Immature natural killer cell (primary cell): ENCODE data around the gene COG1. TPM values are rescaled to one million over a fixed set of nuclear protein-coding genes. Genes with fewer than 3 reads are reported as not detected.

Source experiments
- DNase-seq, 3 donors: peaks; one replicate each; pipeline ENCODE4 v3.0.0; 2022; ENCODE audit warnings: mixed read lengths in 1 of 3
- H3K27ac Mint-ChIP-seq, 6 donors: one replicate each; pipeline ENCODE4 v1.8.0; 2020; ENCODE audit warnings: mixed read lengths in 6 of 6, mild to moderate bottlenecking in 5 of 6, inconsistent platforms in 4 of 6, moderate library complexity in 3 of 6
- H3K27me3 Mint-ChIP-seq, 3 donors: one replicate each; pipeline ENCODE4 v1.8.0; 2020 to 2021; ENCODE audit warnings: low read depth in 3 of 3, mild to moderate bottlenecking in 3 of 3, mixed read lengths in 3 of 3, moderate library complexity in 3 of 3, inconsistent platforms in 1 of 3
- H3K36me3 Mint-ChIP-seq, 3 donors: one replicate each; pipeline ENCODE4 v1.8.0; 2020; ENCODE audit warnings: mixed read lengths in 3 of 3, inconsistent platforms in 2 of 3, mild to moderate bottlenecking in 2 of 3
- H3K4me1 Mint-ChIP-seq, 2 donors: one replicate each; pipeline ENCODE4 v1.8.0; 2020; ENCODE audit warnings: inconsistent platforms in 2 of 2, mild to moderate bottlenecking in 2 of 2, mixed read lengths in 2 of 2, moderate library complexity in 1 of 2
- H3K4me3 Mint-ChIP-seq, 5 donors: one replicate each; pipeline ENCODE4 v1.8.0; 2020; ENCODE audit warnings: mild to moderate bottlenecking in 5 of 5, mixed read lengths in 5 of 5, inconsistent platforms in 3 of 5, moderate library complexity in 3 of 5
- H3K9me3 Mint-ChIP-seq, 6 donors: one replicate each; pipeline ENCODE4 v1.8.0; 2020; ENCODE audit warnings: mild to moderate bottlenecking in 6 of 6, mixed read lengths in 6 of 6, inconsistent platforms in 4 of 6, moderate library complexity in 3 of 6
- polyA plus RNA-seq, 3 donors: library from polyadenylated mRNA; unstranded; fragments of 300-500 nt; fragmentation: Illumina TruSeq; gene quantifications; one replicate each; pipeline ENCODE4 v1.2.3, GENCODE V29; 2021

COG1 gene
- polyA plus RNA-seq, 3 donors from 2014 or later = 9.6 to 33.6 (median 17.2) TPM

DNA sequence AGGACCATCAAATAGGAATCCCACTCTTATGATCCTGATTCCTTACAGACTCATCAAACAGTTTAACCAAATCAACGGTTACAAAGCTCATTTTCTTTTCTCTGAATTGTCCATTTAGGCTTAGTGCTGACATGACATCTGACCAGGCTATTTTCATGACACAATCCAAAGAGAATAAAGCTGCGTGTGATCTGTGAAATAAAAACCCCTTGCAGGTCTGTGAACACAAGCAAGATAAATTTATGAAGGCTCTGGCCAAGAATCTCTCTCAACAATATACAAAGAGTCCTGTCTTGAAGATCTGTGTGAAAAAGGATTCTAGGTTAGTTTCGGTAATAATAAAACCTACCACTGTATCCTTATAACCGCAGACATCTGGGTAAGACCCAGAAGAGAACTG lies 22.0 kb downstream of the COG1 start:
- H3K4me3 Mint-ChIP-seq = no peak overlapping the region
- H3K27ac Mint-ChIP-seq = peak overlapping the region in 1 of 6 donors; percentile 12
- H3K4me1 Mint-ChIP-seq = peaks cover 26 to 38% of the 10 kb centered on the region in 2 donors
- no peaks in the 10 kb centered on the region for H3K9me3 Mint-ChIP-seq
- H3K27me3 Mint-ChIP-seq = peaks cover 0 to 2% (median 0%) of the 10 kb centered on the region in 3 donors
- H3K36me3 Mint-ChIP-seq = peaks cover 15 to 19% (median 16%) of the 10 kb centered on the region in 3 donors
- DNase-seq = no peak

DNA sequence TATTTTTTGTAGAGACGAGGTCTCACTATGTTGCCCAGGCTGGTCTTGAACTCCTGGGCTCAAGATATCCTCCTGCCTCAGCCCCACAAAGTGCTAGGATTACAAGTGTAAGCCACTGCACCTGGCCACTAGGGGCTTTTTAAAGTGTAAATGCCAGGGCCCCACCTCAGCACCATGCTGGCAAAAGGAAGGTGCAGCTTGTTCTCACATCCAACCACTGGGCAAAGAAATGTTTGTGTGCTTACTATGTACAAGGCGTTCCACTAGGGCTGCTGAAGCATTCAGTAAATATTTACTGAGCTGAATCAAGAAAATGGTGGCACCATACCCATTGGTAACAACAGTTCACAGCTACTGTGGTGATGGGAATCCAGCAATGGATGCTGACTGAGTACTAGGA lies 22.6 kb downstream of the COG1 start:
- peak overlapping the region in 3 of 6 donors; percentile 23 to 61 (median 50) for H3K27ac Mint-ChIP-seq
- no peaks in the 10 kb centered on the region for H3K9me3 Mint-ChIP-seq
- H3K36me3 Mint-ChIP-seq = peaks cover 15 to 17% (median 16%) of the 10 kb centered on the region in 3 donors
- DNase-seq = no peak
- peaks cover 0 to 2% (median 0%) of the 10 kb centered on the region in 3 donors for H3K27me3 Mint-ChIP-seq
- peaks cover 25 to 32% of the 10 kb centered on the region in 2 donors for H3K4me1 Mint-ChIP-seq
- no peak overlapping the region for H3K4me3 Mint-ChIP-seq

DNA sequence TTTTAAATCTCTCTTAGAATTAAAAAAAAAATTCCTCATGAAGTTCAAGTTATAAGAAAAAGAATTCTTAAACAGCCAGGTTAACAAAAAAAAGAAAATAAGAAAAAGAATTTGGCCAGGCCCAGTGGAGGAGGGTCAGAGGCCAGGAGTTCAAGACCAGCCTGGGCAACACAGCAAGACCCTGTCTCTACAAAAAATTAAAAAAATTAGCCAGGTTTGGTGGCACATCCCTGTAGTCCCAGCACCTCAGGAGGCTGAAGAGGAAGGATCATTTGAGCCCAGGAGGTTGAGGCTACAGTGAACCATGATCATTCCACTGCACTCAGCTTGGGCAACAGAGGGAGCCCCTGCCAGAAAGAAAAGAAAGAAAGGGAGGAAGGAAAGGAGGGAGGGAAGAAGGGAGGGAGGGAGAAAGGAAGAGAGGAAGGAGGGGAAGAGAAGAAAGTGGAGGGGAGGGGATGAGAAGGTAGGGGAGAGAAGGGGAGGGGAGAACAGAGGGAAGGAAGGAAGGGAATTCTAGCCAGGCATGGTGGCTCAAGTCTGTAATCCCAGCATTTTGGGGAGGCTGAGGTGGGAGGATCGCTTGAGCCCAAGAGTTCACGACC lies 30.9 kb downstream of the COG1 start:
- H3K9me3 Mint-ChIP-seq = no peaks in the 10 kb centered on the region

GRCh38 chr17:73224237-73224636 lies 31.4 kb downstream of the COG1 start:
- Mint-ChIP-seq H3K9me3 (no peaks in the 10 kb centered on the region), H3K4me3 (no peak overlapping the region), H3K27me3 (peaks cover 0 to 2% (median 0%) of the 10 kb centered on the region in 3 donors), H3K27ac (peak overlapping the region in 2 of 6 donors; percentile 10 to 28), H3K4me1 (peaks cover 34 to 46% of the 10 kb centered on the region in 2 donors), H3K36me3 (no peaks in the 10 kb centered on the region)
- DNase-seq = no peak

More for the DNA sequence above, 30.9 kb downstream of the COG1 start:
- H3K27ac Mint-ChIP-seq = no peak overlapping the region
- H3K4me3 Mint-ChIP-seq = no peak overlapping the region
- no peaks in the 10 kb centered on the region for H3K36me3 Mint-ChIP-seq
- H3K27me3 Mint-ChIP-seq = peaks cover 0 to 2% (median 0%) of the 10 kb centered on the region in 3 donors
- peaks cover 28 to 41% of the 10 kb centered on the region in 2 donors for H3K4me1 Mint-ChIP-seq
- DNase-seq = no peak

GRCh38 chr17:73224663-73225305 lies 31.9 kb downstream of the COG1 start:
- Mint-ChIP-seq H3K27ac (peak overlapping the region in 3 of 6 donors; percentile 10 to 41 (median 28)), H3K27me3 (peaks cover 0 to 2% (median 0%) of the 10 kb centered on the region in 3 donors), H3K4me1 (peaks cover 36 to 50% of the 10 kb centered on the region in 2 donors), H3K36me3 (no peaks in the 10 kb centered on the region), H3K9me3 (no peaks in the 10 kb centered on the region), H3K4me3 (no peak overlapping the region)
- DNase-seq = no peak

DNA sequence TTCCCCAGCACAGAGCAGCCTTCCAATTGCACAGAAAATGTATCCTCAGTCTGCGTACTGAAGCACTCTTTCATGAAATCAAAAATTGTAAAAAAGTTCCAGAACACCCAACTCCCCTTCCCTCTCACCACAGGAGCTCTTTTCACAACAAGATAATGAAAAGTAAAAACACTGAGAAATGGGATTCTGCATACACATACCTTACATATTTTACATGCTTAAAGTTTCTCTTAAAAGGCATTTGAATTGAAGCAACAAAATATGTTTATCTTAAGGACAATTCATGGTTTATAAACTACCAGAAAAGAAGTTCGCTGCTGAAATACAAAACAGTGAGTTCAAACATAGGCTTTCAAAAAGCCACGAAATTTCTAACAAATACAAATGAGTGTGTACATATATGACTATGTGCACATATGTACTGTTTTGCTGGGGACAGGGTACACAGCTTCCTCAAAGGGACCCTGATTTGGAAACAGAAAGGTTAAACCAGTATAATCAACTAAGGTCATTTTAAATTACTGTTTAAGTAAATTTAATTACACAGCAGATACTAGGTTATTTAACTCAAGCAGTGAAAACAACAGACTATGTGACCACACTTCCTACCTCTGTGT lies 33.8 kb downstream of the COG1 start:
- H3K27me3 Mint-ChIP-seq = peaks cover 1 to 6% (median 4%) of the 10 kb centered on the region in 3 donors
- peak overlapping the region in 1 of 6 donors; percentile 9 for H3K27ac Mint-ChIP-seq
- no peaks in the 10 kb centered on the region for H3K36me3 Mint-ChIP-seq
- no peaks in the 10 kb centered on the region for H3K9me3 Mint-ChIP-seq
- no peak for DNase-seq
- H3K4me1 Mint-ChIP-seq = peaks cover 53 to 68% of the 10 kb centered on the region in 2 donors
- no peak overlapping the region for H3K4me3 Mint-ChIP-seq

GRCh38 chr17:73227379-73227778 lies 34.5 kb downstream of the COG1 start:
- no peaks in the 10 kb centered on the region for H3K36me3 Mint-ChIP-seq
- H3K4me3 Mint-ChIP-seq = peak overlapping the region in 2 of 5 donors; percentile 20 to 33
- H3K27me3 Mint-ChIP-seq = peaks cover 6 to 13% (median 6%) of the 10 kb centered on the region in 3 donors
- H3K4me1 Mint-ChIP-seq = peaks cover 56 to 71% of the 10 kb centered on the region in 2 donors
- DNase-seq = no peak
- peak overlapping the region in 3 of 6 donors; percentile 19 to 73 (median 32) for H3K27ac Mint-ChIP-seq
- H3K9me3 Mint-ChIP-seq = no peaks in the 10 kb centered on the region

DNA sequence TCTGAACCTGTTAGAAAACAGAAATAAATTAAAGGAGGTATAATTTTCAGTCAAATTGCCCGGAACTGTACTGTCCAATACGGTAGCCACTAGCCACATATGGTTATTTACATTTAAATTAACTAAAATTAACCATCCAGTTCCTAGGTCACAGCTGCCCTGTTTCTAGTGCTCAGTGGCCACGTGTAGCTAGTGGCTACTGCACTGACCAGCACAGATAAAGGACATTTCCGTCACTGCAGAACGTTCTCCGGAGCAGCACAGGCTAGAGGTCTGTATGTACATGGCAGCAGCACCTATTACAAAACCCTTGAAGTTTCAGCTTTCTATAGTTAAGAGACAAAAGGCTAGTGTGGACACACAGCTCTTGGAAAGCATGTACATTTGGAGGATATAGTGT lies 35.1 kb downstream of the COG1 start:
- peaks cover 58 to 77% of the 10 kb centered on the region in 2 donors for H3K4me1 Mint-ChIP-seq
- H3K27me3 Mint-ChIP-seq = peaks cover 6 to 15% (median 7%) of the 10 kb centered on the region in 3 donors
- H3K36me3 Mint-ChIP-seq = no peaks in the 10 kb centered on the region
- H3K9me3 Mint-ChIP-seq = no peaks in the 10 kb centered on the region
- no peak for DNase-seq
- peak overlapping the region in 2 of 6 donors; percentile 2 to 73 for H3K27ac Mint-ChIP-seq
- peak overlapping the region in 1 of 5 donors; percentile 33 for H3K4me3 Mint-ChIP-seq

DNA sequence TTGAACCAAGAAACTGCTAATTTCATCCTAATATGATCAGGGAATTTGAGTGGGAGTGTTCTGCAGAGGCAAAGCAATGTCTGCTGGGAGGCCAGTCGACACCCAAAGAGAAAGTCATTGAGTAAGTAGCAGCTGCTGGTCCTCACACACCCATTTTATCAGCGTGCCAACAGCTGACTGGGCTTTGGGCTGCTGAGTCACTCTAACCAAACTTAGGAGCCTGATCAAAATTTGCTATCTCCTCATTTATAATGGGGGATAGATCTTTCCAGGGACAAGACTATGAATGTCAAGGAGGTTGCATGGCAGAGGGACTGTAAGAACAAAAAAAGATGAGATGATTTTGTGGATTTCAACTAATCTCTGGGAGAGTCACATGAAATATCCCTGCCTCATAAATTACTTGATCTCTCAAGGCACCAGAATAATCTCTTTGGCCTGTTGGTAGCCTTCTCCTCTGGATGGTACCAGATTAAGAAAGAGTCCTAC lies 35.9 kb downstream of the COG1 start:
- peaks cover 6 to 20% (median 7%) of the 10 kb centered on the region in 3 donors for H3K27me3 Mint-ChIP-seq
- no peaks in the 10 kb centered on the region for H3K36me3 Mint-ChIP-seq
- H3K4me3 Mint-ChIP-seq = peak overlapping the region in 3 of 5 donors; percentile 9 to 36 (median 19)
- peak overlapping the region in 5 of 6 donors; percentile 2 to 81 (median 59) for H3K27ac Mint-ChIP-seq
- H3K4me1 Mint-ChIP-seq = peaks cover 65 to 85% of the 10 kb centered on the region in 2 donors
- H3K9me3 Mint-ChIP-seq = no peaks in the 10 kb centered on the region
- DNase-seq = peak in 1 of 3 donors; percentile 17

DNA sequence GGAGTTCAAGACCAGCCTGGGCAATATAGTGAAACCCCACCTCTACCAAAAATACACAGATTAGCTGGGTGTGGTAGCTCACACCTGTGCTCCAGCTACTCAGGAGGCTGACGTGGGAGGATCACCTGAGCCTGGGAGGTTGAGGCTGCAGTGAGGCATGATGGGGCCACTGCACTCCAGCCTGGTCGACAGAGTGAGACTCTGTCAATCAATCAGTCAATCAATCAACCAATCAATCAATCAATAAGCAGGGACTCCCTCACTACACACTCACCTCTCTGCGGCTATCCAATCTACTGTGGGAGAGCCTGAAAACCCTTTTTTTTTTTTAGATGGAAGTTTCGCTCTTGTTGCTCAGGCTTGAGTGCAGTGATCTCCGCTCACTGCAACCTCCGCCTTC lies 37.2 kb downstream of the COG1 start:
- peak overlapping the region in 4 of 6 donors; percentile 28 to 92 (median 64) for H3K27ac Mint-ChIP-seq
- H3K4me3 Mint-ChIP-seq = peak overlapping the region in 4 of 5 donors; percentile 59 to 96 (median 74)
- no peak for DNase-seq
- H3K36me3 Mint-ChIP-seq = no peaks in the 10 kb centered on the region
- peaks cover 60 to 81% of the 10 kb centered on the region in 2 donors for H3K4me1 Mint-ChIP-seq
- H3K9me3 Mint-ChIP-seq = no peaks in the 10 kb centered on the region
- peaks cover 6 to 17% (median 7%) of the 10 kb centered on the region in 3 donors for H3K27me3 Mint-ChIP-seq

GRCh38 chr17:73231395-73231794 lies 38.5 kb downstream of the COG1 start:
- H3K4me3 Mint-ChIP-seq = peak overlapping the region; percentile 89 to 96 (median 95)
- peaks cover 60 to 83% of the 10 kb centered on the region in 2 donors for H3K4me1 Mint-ChIP-seq
- peaks cover 6 to 17% (median 7%) of the 10 kb centered on the region in 3 donors for H3K27me3 Mint-ChIP-seq
- DNase-seq = no peak
- no peaks in the 10 kb centered on the region for H3K9me3 Mint-ChIP-seq
- H3K27ac Mint-ChIP-seq = peak overlapping the region; percentile 89 to 98 (median 94)
- peaks cover 4 to 10% (median 9%) of the 10 kb centered on the region in 3 donors for H3K36me3 Mint-ChIP-seq

GRCh38 chr17:73231841-73232586 lies 39.2 kb downstream of the COG1 start:
- Mint-ChIP-seq H3K4me3 (peak overlapping the region; percentile 89 to 96 (median 95)), H3K9me3 (no peaks in the 10 kb centered on the region), H3K36me3 (peaks cover 5 to 10% (median 9%) of the 10 kb centered on the region in 3 donors), H3K4me1 (peaks cover 55 to 82% of the 10 kb centered on the region in 2 donors), H3K27ac (peak overlapping the region; percentile 90 to 98 (median 94)), H3K27me3 (peaks cover 6 to 17% (median 7%) of the 10 kb centered on the region in 3 donors)
- DNase-seq = peak; percentile 97 to 98 (median 97)
